Ectodermal cell (in vitro differentiated cells): ENCODE results near the gene THSD4.

Source experiments
- H3K27ac ChIP-seq: 2 replicates; pipeline ENCODE4 v1.7.0; 2013; ENCODE audit warnings: mild to moderate bottlenecking, low read depth, low read length; ENCODE audit not compliant: insufficient read depth, poor library complexity, severe bottlenecking
- H3K27me3 ChIP-seq: 2 replicates; pipeline ENCODE4 v1.7.0; 2013; ENCODE audit warnings: mild to moderate bottlenecking, low read length; ENCODE audit not compliant: insufficient read depth, control insufficient read depth, poor library complexity, severe bottlenecking
- H3K36me3 ChIP-seq: one replicate; pipeline ENCODE4 v1.7.0; 2013; ENCODE audit warnings: low read length; ENCODE audit not compliant: control insufficient read depth, insufficient read depth
- H3K4me1 ChIP-seq: one replicate; pipeline ENCODE4 v1.7.0; 2013; ENCODE audit warnings: low read length; ENCODE audit not compliant: control insufficient read depth, insufficient read depth
- H3K4me3 ChIP-seq: 2 replicates; pipeline ENCODE4 v1.7.0; 2013; ENCODE audit warnings: low read depth, low read length, control low read depth; ENCODE audit not compliant: insufficient read depth
- H3K9me3 ChIP-seq: 2 replicates; pipeline ENCODE4 v1.7.0; 2013; ENCODE audit warnings: mild to moderate bottlenecking, low read length, moderate library complexity; ENCODE audit not compliant: control insufficient read depth
- WGBS, 2 experiments: methylation state at CpG; one replicate each; pipeline ENCODE4 v1.1.7; 2013; ENCODE audit warnings: missing lambda C conversion rate in 2 of 2; 5-methylcytosine and 5-hydroxymethylcytosine counted together

The THSD4 gene

GRCh38 chr15:71588746-71589145 is 473.5 kb downstream of the THSD4 start:
- Histone ChIP-seq H3K9me3 (no peaks in the 10 kb centered on the region), H3K27me3 (no peaks in the 10 kb centered on the region), H3K27ac (no peak overlapping the region), H3K4me1 (no peaks in the 10 kb centered on the region), H3K4me3 (no peak overlapping the region), H3K36me3 (no peaks in the 10 kb centered on the region)

- H3K36me3 ChIP-seq: no peaks in the 10 kb centered on the region
- no peak overlapping the region for H3K27ac ChIP-seq
- 88 to 98% methylated on average over 2 to 3 of the region's 3 CpGs for WGBS, 2 experiments
- H3K27me3 ChIP-seq: no peaks in the 10 kb centered on the region
- H3K4me1 ChIP-seq: no peaks in the 10 kb centered on the region
- H3K4me3 ChIP-seq: no peak overlapping the region
- H3K9me3 ChIP-seq: no peaks in the 10 kb centered on the region
Observed at GRCh38 chr15:71591057-71591456, 475.8 kb downstream of the THSD4 start.

- WGBS, 2 experiments: 83 to 86% methylated on average over 6 of the region's 6 CpGs
- Histone ChIP-seq H3K9me3 (no peaks in the 10 kb centered on the region), H3K4me3 (no peak overlapping the region), H3K27ac (no peak overlapping the region), H3K27me3 (no peaks in the 10 kb centered on the region), H3K36me3 (no peaks in the 10 kb centered on the region), H3K4me1 (no peaks in the 10 kb centered on the region)
Observed at GRCh38 chr15:71592203-71592602, 476.9 kb downstream of the THSD4 start.

DNA sequence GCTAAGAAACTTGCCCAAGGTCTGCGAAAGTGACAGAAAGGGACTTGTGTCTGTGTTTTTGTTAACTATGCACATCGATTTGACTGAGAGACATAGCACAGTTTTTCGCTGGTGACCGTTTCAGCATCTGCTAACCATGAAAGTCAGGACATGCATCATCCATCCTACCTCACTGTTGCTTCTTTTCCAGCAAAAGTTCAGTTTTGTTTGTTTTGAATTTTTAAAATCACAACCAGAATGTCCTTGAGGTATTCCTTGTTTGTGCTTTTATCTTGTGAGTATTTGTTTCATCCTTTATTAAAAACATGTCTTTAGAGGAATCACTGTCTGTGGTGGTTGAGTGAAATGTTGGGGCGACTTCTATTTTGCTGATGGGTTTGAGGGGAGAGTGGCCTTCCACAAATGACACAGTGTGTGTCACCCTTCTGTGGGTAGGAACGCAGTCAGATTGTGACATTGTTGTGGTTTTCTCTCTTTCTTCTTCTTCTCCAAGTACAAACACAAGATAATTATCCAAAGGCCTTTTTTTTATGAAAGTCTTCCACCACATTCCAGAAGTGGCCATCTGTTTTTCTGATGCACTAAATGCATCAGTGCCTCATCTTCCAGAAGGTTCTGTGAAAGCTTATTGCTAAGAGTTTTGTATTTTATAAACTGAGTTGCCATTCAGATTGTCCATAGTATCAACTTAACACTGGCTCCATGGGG is 480.7 kb downstream of the THSD4 start:
- 86 to 87% methylated on average over 6 of the region's 6 CpGs for WGBS, 2 experiments
- Histone ChIP-seq H3K4me3 (no peak overlapping the region), H3K9me3 (no peaks in the 10 kb centered on the region), H3K27me3 (no peaks in the 10 kb centered on the region), H3K27ac (no peak overlapping the region), H3K4me1 (peaks cover 13% of the 10 kb centered on the region), H3K36me3 (no peaks in the 10 kb centered on the region)

DNA sequence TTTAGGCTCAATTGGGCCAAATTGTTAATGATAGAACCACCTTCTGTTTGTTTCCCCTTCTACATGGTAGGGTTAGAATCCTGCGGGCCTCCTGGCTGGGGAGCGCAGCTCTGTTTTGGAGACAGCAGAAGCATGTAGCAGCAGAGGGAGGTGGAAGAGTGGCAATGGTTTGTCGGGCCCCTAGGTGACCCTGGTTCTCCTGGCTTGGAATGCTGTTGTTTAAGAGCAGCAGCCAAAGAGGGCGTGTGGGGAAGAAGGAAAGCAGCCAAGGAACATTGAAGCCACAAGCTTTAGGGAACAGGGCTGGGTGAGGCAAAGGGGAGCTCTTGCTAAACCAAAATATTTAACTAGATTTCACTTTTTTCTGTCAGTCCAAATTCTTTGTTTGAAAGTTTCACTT is 481.4 kb downstream of the THSD4 start:
- H3K27ac ChIP-seq: no peak overlapping the region

GRCh38 chr15:71597126-71597525 is 481.9 kb downstream of the THSD4 start:
- H3K9me3 ChIP-seq: no peaks in the 10 kb centered on the region
- H3K4me3 ChIP-seq: no peak overlapping the region
- H3K36me3 ChIP-seq: no peaks in the 10 kb centered on the region
- 91 to 95% methylated on average over 2 of the region's 3 CpGs for WGBS, 2 experiments
- peaks cover 13% of the 10 kb centered on the region for H3K4me1 ChIP-seq
- H3K27me3 ChIP-seq: no peaks in the 10 kb centered on the region
- H3K27ac ChIP-seq: no peak overlapping the region

More for the DNA sequence above, 481.4 kb downstream of the THSD4 start:
- WGBS, 2 experiments: 48 to 54% methylated on average over 4 of the region's 4 CpGs
- Histone ChIP-seq H3K4me3 (no peak overlapping the region), H3K9me3 (no peaks in the 10 kb centered on the region), H3K36me3 (no peaks in the 10 kb centered on the region), H3K27me3 (no peaks in the 10 kb centered on the region), H3K4me1 (peaks cover 13% of the 10 kb centered on the region)

DNA sequence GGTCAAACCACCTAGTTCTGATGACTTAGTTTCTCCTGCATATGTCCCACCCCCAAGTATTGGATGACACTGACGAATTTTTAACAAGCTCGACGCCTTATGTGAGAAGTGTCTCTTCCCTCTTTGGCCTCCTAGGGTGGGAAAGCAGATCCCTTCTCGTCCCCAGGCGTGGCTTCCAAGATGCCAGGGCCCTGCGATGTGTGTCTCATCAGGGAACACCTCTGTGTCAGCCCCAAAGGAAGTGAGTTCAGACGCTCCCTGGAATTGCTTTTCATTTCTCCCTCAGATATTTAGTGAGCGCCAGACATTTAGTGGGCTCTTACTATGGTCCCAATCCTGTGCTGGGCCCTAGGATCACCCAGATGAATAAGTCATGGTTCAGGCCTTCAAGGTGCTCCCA is 482.4 kb downstream of the THSD4 start:
- H3K9me3 ChIP-seq: no peaks in the 10 kb centered on the region
- H3K27ac ChIP-seq: no peak overlapping the region
- H3K27me3 ChIP-seq: no peaks in the 10 kb centered on the region
- WGBS, 2 experiments: 90 to 92% methylated on average over 8 of the region's 8 CpGs
- H3K4me1 ChIP-seq: peaks cover 13% of the 10 kb centered on the region
- H3K36me3 ChIP-seq: no peaks in the 10 kb centered on the region
- H3K4me3 ChIP-seq: no peak overlapping the region

DNA sequence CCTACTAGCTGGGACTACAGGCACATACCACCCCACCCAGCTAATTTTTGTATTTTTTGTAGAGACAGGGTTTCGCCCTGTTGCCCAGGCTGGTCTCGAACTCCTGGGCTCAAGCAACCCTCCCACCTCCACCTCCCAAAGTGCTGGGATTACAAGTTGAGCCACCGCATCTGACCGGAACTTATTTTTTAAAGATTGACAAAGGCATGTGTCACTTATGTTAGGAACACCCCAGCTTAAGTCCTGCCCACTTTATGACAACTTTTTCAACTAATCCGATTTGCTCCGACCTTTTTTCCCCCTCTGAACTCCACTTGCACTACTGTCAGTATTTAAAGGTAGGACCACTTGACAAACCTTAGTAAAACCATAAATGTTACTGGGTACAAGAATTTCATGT is 483.5 kb downstream of the THSD4 start:
- no peaks in the 10 kb centered on the region for H3K27me3 ChIP-seq
- no peaks in the 10 kb centered on the region for H3K36me3 ChIP-seq
- no peak overlapping the region for H3K27ac ChIP-seq
- peaks cover 13% of the 10 kb centered on the region for H3K4me1 ChIP-seq
- H3K4me3 ChIP-seq: no peak overlapping the region
- H3K9me3 ChIP-seq: no peaks in the 10 kb centered on the region
- 86% methylated on average over 6 of the region's 6 CpGs for WGBS, 2 experiments

- H3K36me3 ChIP-seq: no peaks in the 10 kb centered on the region
- no peak overlapping the region for H3K27ac ChIP-seq
- WGBS, 2 experiments: 84 to 90% methylated on average over 9 of the region's 9 CpGs
- no peak overlapping the region for H3K4me3 ChIP-seq
- no peaks in the 10 kb centered on the region for H3K9me3 ChIP-seq
- peaks cover 13% of the 10 kb centered on the region for H3K4me1 ChIP-seq
- no peaks in the 10 kb centered on the region for H3K27me3 ChIP-seq
Observed at GRCh38 chr15:71599418-71600151, 484.3 kb downstream of the THSD4 start.

GRCh38 chr15:71600237-71600636 is 485.0 kb downstream of the THSD4 start:
- no peak overlapping the region for H3K27ac ChIP-seq

More at GRCh38 chr15:71600237-71600636, 485.0 kb downstream of the THSD4 start:
- Histone ChIP-seq H3K4me3 (no peak overlapping the region), H3K9me3 (no peaks in the 10 kb centered on the region), H3K27me3 (no peaks in the 10 kb centered on the region), H3K36me3 (no peaks in the 10 kb centered on the region), H3K4me1 (peaks cover 13% of the 10 kb centered on the region)
- 50 to 64% methylated on average over 1 of the region's 1 CpG for WGBS, 2 experiments
